Mucosa of descending colon (tissue), 3 donors: Measurements from ENCODE around the gene TNNC2. TPM values are rescaled to one million over a fixed set of nuclear protein-coding genes. Genes with fewer than 3 reads are reported as not detected.
A peak's percentile ranks its signal among the peaks of the same experiment; 100 is the strongest.
"Not testable (repeated sequence)": the region's sequence is repeated elsewhere in the genome, so short reads cannot be mapped to it uniquely, and the experiment has no call there.

Source experiments
- ATAC-seq: fragments of 200-7000 bp; cut with Tn5 transposase; one replicate; pipeline ENCODE4 v1.9.1; 2020; ENCODE audit warnings: mild to moderate bottlenecking, moderate library complexity
- DNase-seq, 3 donors: peaks; one replicate each; pipeline ENCODE4 v3.0.0-alpha.2; 2020
- H3K36me3 ChIP-seq: fragments of 200-600 bp; one replicate; pipeline ENCODE4 v1.8.0; 2021; ENCODE audit warnings: low read depth, mild to moderate bottlenecking
- H3K4me1 ChIP-seq: fragments of 200-600 bp; one replicate; pipeline ENCODE4 v1.8.0; 2021; ENCODE audit warnings: low read depth, mild to moderate bottlenecking
- H3K4me3 ChIP-seq: fragments of 200-600 bp; one replicate; pipeline ENCODE4 v1.8.0; 2021; ENCODE audit warnings: mild to moderate bottlenecking
- H3K9me3 ChIP-seq: fragments of 200-600 bp; one replicate; pipeline ENCODE4 v1.8.0; 2021; ENCODE audit warnings: mild to moderate bottlenecking
- intact Hi-C, 2 donors: fragments of 100-400 bp; cut with DNase I in 1 of 2; cut with micrococcal nuclease in 1 of 2; formaldehyde crosslinking; loops; one replicate each; pipeline versions ENCODE4 v1.11.0 to v1.11.1; 2022; cut with DNase I, micrococcal nuclease
- total RNA-seq, 3 donors: library from RNA; stranded (reverse); fragmentation: NEBNext Ultra II Directional in 2 of 3; extraction: Animal tissue kit (Norgen Biotek cat#: 25700) in 2 of 3; gene quantifications; one replicate each; pipeline versions ENCODE4 v1.2.1 to v1.2.4, GENCODE V29; 2021 to 2023
- TF ChIP-seq, protein P1 (sequence below): fragments of 200-600 bp; IDR thresholded peaks from one replicate; pipeline ENCODE4 v1.8.0; 2022; ENCODE audit warnings: antibody characterized with exemption, mild to moderate bottlenecking
- donor health status: DM: no; HTN: no; CAD: no; lungs with moderate emphysema.
- donor health status: DM: no; HTN: no; CAD: no.
- donor health status: DM: no; HTN: yes; CAD: no.

The TNNC2 gene
- total RNA-seq, 3 donors from 2014 or later = 2.1 to 5.4 (median 3.1) TPM

DNA sequence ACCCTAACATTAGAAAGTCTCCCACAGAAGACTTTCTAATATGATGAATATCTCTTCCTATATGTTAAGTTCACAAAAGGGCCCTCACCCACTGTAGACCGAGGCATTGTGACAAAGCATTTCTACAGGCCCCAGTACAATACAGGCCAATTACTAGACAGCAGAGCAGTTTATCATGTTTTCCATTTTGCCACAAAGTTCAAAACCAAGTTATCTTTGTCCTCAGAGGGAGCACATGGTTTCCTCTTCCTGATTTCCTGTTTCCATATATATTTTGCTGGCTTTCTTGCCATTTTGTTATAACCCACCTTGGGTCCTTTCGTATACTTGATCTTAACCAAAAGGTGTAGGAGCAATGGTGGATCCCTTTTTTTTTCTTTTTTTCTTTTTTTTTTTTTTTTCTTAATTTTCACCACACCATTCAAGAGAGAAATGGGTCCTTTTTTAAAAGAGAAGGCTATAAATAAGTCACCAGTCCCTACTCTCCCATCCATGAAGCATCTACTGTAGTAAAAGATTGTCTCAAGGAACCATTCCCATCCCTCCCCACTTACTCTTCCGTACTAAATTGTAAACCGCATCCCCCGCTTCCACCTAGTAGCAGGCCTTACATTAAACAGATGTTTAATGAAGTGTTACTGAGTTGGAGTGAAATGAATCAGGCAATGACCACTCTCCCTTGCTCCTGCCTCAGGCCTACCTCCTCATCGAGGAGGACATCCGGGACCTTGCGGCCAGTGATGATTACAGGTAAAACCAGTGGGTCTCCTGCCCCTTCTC is 16.7 kb downstream of the TNNC2 start:
- ATAC-seq (no peak), DNase-seq (no peak)
- intact Hi-C loops = no loop called here
- Histone ChIP-seq H3K4me3 (no peak overlapping the region), H3K9me3 (no peaks in the 10 kb centered on the region), H3K4me1 (peaks cover 6% of the 10 kb centered on the region), H3K36me3 (peaks cover 6% of the 10 kb centered on the region)
- TF ChIP-seq, protein P1, sequence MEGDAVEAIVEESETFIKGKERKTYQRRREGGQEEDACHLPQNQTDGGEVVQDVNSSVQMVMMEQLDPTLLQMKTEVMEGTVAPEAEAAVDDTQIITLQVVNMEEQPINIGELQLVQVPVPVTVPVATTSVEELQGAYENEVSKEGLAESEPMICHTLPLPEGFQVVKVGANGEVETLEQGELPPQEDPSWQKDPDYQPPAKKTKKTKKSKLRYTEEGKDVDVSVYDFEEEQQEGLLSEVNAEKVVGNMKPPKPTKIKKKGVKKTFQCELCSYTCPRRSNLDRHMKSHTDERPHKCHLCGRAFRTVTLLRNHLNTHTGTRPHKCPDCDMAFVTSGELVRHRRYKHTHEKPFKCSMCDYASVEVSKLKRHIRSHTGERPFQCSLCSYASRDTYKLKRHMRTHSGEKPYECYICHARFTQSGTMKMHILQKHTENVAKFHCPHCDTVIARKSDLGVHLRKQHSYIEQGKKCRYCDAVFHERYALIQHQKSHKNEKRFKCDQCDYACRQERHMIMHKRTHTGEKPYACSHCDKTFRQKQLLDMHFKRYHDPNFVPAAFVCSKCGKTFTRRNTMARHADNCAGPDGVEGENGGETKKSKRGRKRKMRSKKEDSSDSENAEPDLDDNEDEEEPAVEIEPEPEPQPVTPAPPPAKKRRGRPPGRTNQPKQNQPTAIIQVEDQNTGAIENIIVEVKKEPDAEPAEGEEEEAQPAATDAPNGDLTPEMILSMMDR = no peak

GRCh38 chr20:45801851-45802250 is 25.3 kb downstream of the TNNC2 start:
- DNase-seq = no peak
- Histone ChIP-seq H3K4me3 (no peak overlapping the region), H3K36me3 (peaks cover 22% of the 10 kb centered on the region), H3K4me1 (no peaks in the 10 kb centered on the region), H3K9me3 (no peaks in the 10 kb centered on the region)
- no peak for ATAC-seq
- intact Hi-C loops = no loop called here
- TF ChIP-seq, protein P1 = no peak

DNA sequence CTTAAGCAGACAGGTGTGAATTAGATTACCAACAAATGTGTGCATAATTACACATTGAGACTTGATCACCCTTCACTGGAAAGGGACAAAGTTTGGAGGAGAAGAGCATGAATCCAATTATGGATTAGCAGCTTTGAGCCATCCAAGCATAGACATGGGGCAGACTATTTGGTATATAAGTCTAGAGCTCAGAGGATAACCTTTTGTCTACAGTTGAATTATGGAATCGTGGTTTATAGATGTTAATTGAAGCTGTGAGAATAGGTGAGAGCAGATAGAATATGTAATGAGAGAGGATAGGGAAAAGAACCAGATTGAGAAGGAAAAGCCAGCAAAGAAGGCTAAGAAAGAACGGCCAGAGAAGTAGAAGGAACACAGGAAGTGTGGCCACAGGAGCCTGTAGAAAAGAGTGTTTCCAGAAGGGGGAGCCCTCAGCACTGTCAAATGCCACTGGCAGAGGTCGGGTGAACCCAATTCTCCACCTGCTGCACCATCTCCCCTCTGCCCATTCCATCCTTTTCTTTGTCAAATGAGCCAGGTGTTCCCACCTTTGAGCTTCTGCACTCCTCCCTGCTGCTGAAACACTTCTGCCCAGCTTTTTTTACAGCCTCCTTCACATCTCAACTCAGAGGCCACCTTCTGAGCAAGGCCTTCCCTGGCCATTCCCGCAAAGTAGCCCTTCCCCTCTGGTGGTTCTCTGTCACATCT is 28.0 kb downstream of the TNNC2 start:
- H3K4me1 ChIP-seq = no peaks in the 10 kb centered on the region
- H3K36me3 ChIP-seq = peaks cover 14% of the 10 kb centered on the region
- TF ChIP-seq, protein P1 = no peak
- H3K4me3 ChIP-seq = no peak overlapping the region
- intact Hi-C loops = no loop called here
- H3K9me3 ChIP-seq = no peaks in the 10 kb centered on the region
- DNase-seq (peak in 1 of 3 donors; percentile 88), ATAC-seq (peak; percentile 96)

DNA sequence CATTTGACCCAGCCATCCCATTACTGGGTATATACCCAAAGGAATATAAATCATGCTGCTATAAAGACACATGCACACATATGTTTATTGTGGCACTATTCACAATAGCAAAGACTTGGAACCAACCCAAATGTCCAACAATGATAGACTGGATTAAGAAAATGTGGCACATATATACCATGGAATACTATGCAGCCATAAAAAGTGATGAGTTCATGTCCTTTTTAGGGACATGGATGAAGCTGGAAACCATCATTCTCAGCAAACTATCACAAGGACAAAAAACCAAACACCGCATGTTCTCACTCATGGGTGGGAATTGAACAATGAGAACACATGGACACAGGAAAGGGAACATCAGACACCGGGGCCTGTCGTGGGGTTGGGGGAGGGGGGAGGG is 29.2 kb downstream of the TNNC2 start:
- H3K9me3 ChIP-seq, DNase-seq, H3K4me1 ChIP-seq, ATAC-seq, intact Hi-C loops, H3K4me3 ChIP-seq, H3K36me3 ChIP-seq: not testable (repeated sequence)

DNA sequence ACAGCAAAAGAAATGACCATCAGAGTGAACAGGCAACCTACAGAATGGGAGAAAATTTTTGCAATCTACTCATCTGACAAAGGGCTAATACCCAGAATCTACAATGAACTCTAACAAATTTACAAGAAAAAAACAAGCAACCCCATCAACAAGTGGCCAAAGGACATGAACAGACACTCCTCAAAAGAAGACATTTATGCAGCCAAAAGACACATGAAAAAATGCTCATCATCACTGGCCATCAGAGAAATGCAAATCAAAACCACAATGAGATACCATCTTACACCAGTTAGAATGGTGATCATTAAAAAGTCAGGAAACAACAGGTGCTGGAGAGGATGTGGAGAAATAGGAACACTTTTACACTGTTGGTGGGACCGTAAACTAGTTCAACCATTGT is 29.6 kb downstream of the TNNC2 start:
- H3K4me3 ChIP-seq, ATAC-seq, DNase-seq, intact Hi-C loops, H3K36me3 ChIP-seq, H3K9me3 ChIP-seq, H3K4me1 ChIP-seq: not testable (repeated sequence)

- no peak for DNase-seq
- no peak for ATAC-seq
- peaks cover 4% of the 10 kb centered on the region for H3K4me1 ChIP-seq
- TF ChIP-seq, protein P1 = no peak
- no peaks in the 10 kb centered on the region for H3K9me3 ChIP-seq
- intact Hi-C loops = no loop called here
- H3K36me3 ChIP-seq = peaks cover 3% of the 10 kb centered on the region
- no peak overlapping the region for H3K4me3 ChIP-seq
Observed at GRCh38 chr20:45796337-45797065, 30.6 kb downstream of the TNNC2 start.
